Cardiac muscle cell (in vitro differentiated cells and primary cell): ENCODE results near the gene BIN1. TPM values are rescaled to one million over a fixed set of nuclear protein-coding genes. Genes with fewer than 3 reads are reported as not detected.
A peak's percentile ranks its signal among the peaks of the same experiment; 100 is the strongest.

Source experiments
- DNase-seq, 2 donors: peaks; one replicate each; pipeline versions ENCODE4 v3.0.0 to v3.0.0-alpha.2; 2010 to 2017; ENCODE audit warnings: low read depth in 1 of 2, low spot score in 1 of 2
- H3K27ac ChIP-seq: fragments of 200-600 bp; sonication (generic); 2 replicates; pipeline ENCODE4 v1.5.1; 2016
- H3K27me3 ChIP-seq: fragments of 200-600 bp; sonication (generic); 2 replicates; pipeline ENCODE4 v1.6.0; 2016; ENCODE audit warnings: control low read depth
- H3K36me3 ChIP-seq: fragments of 200-600 bp; sonication (generic); 2 replicates; pipeline ENCODE4 v1.5.1; 2016; ENCODE audit warnings: control low read depth
- H3K4me1 ChIP-seq: fragments of 200-600 bp; sonication (generic); 2 replicates; pipeline ENCODE4 v1.8.1; 2017; ENCODE audit warnings: low read depth, mild to moderate bottlenecking, mixed run types
- H3K4me3 ChIP-seq: fragments of 200-600 bp; sonication (generic); 2 replicates; pipeline ENCODE4 v1.5.1; 2016; ENCODE audit warnings: mild to moderate bottlenecking
- H3K9me3 ChIP-seq: fragments of 200-600 bp; sonication (generic); 2 replicates; pipeline ENCODE4 v1.5.1; 2017; ENCODE audit warnings: low read depth, mild to moderate bottlenecking, control low read depth
- CTCF ChIP-seq: IDR thresholded peaks from 2 replicates; pipeline ENCODE4 v1.5.1; 2012; ENCODE audit warnings: low read depth, mild to moderate bottlenecking, low read length
- polyA plus RNA-seq: library from polyadenylated mRNA; unstranded; fragments of >200 nt; fragmentation: Nextera tagmentation; extraction: Ambion mirVana; gene quantifications from 2 replicates; pipeline ENCODE4 v1.2.1, GENCODE V29; 2016
- total RNA-seq: library from RNA; depleted of rRNA; stranded (reverse); fragments of >200 nt; gene quantifications from 2 replicates; pipeline ENCODE4 v1.2.3, GENCODE V29; 2016

Gene BIN1
- total and polyA plus RNA-seq, 2 experiments from 2014 or later, result 44.7 to 94.9 TPM

GRCh38 chr2:127007652-127008051, 99.3 kb downstream of the BIN1 start:
- Histone ChIP-seq H3K36me3 (no peaks in the 10 kb centered on the region), H3K4me1 (peaks cover 10% of the 10 kb centered on the region), H3K9me3 (no peaks in the 10 kb centered on the region), H3K27me3 (no peaks in the 10 kb centered on the region), H3K27ac (no peak overlapping the region), H3K4me3 (no peak overlapping the region)
- DNase-seq, result peak in 1 of 2 donors; percentile 64
- no peak for TF ChIP-seq CTCF

- Histone ChIP-seq H3K27ac (no peak overlapping the region), H3K4me3 (no peak overlapping the region)
Measured at GRCh38 chr2:127006962-127007361, 100.0 kb downstream of the BIN1 start.

GRCh38 chr2:127004893-127005600, 101.9 kb downstream of the BIN1 start:
- Histone ChIP-seq H3K27ac (no peak overlapping the region), H3K36me3 (no peaks in the 10 kb centered on the region), H3K4me1 (peaks cover 5% of the 10 kb centered on the region), H3K9me3 (no peaks in the 10 kb centered on the region), H3K27me3 (no peaks in the 10 kb centered on the region), H3K4me3 (no peak overlapping the region)
- TF ChIP-seq CTCF, result no peak
- DNase-seq, result no peak

More at GRCh38 chr2:127006962-127007361, 100.0 kb downstream of the BIN1 start:
- Histone ChIP-seq H3K27me3 (no peaks in the 10 kb centered on the region), H3K9me3 (no peaks in the 10 kb centered on the region), H3K4me1 (peaks cover 10% of the 10 kb centered on the region), H3K36me3 (no peaks in the 10 kb centered on the region)
- DNase-seq, result no peak
- no peak for TF ChIP-seq CTCF

GRCh38 chr2:127003070-127003800, 103.7 kb downstream of the BIN1 start:
- no peak overlapping the region for H3K27ac ChIP-seq
- no peaks in the 10 kb centered on the region for H3K9me3 ChIP-seq
- no peak for DNase-seq
- peaks cover 10% of the 10 kb centered on the region for H3K4me1 ChIP-seq
- no peak for TF ChIP-seq CTCF
- H3K36me3 ChIP-seq, result no peaks in the 10 kb centered on the region
- no peaks in the 10 kb centered on the region for H3K27me3 ChIP-seq
- no peak overlapping the region for H3K4me3 ChIP-seq

GRCh38 chr2:127001751-127002150, 105.2 kb downstream of the BIN1 start:
- no peak for TF ChIP-seq CTCF
- Histone ChIP-seq H3K4me1 (peaks cover 16% of the 10 kb centered on the region), H3K27me3 (no peaks in the 10 kb centered on the region), H3K27ac (no peak overlapping the region), H3K36me3 (no peaks in the 10 kb centered on the region), H3K9me3 (no peaks in the 10 kb centered on the region), H3K4me3 (no peak overlapping the region)
- DNase-seq, result no peak
